Measurements from ENCODE around the gene CEACAM8. TPM values are rescaled to one million over a fixed set of nuclear protein-coding genes. Genes with fewer than 3 reads are reported as not detected.
"Not testable (repeated sequence)": the region's sequence is repeated elsewhere in the genome, so short reads cannot be mapped to it uniquely, and the experiment has no call there.

CEACAM8 gene
- total RNA-seq = 1 to 10 TPM in 1 of 2 donors, under 1 TPM in 1; 0.16 to 2.6 TPM
- polyA plus RNA-seq (ENCODE audit: insufficient read length in 6 of 6) = under 1 TPM; 0.14 to 0.70 (median 0.36) TPM
- long read RNA-seq, donor 1 = 0 reads
- long read RNA-seq, donor 2 = 0 reads
- long read RNA-seq, donor 3 = 0 reads
- long read RNA-seq, donor 4, partial matches to known transcripts = 0 of 1 reads
- long read RNA-seq, donor 4, other reads (novel, unspliced or antisense) = 0 of 1 reads
- long read RNA-seq, donor 5 = 0 reads
- long read RNA-seq, donor 6 = 0 reads
- long read RNA-seq, donor 7 = 0 reads
- long read RNA-seq, donor 8 = 0 reads
- long read RNA-seq, donor 9 = 0 reads
- long read RNA-seq, donor 10 = 0 reads
- long read RNA-seq, donor 11 = 0 reads
- long read RNA-seq, donor 12 = 0 reads

DNA sequence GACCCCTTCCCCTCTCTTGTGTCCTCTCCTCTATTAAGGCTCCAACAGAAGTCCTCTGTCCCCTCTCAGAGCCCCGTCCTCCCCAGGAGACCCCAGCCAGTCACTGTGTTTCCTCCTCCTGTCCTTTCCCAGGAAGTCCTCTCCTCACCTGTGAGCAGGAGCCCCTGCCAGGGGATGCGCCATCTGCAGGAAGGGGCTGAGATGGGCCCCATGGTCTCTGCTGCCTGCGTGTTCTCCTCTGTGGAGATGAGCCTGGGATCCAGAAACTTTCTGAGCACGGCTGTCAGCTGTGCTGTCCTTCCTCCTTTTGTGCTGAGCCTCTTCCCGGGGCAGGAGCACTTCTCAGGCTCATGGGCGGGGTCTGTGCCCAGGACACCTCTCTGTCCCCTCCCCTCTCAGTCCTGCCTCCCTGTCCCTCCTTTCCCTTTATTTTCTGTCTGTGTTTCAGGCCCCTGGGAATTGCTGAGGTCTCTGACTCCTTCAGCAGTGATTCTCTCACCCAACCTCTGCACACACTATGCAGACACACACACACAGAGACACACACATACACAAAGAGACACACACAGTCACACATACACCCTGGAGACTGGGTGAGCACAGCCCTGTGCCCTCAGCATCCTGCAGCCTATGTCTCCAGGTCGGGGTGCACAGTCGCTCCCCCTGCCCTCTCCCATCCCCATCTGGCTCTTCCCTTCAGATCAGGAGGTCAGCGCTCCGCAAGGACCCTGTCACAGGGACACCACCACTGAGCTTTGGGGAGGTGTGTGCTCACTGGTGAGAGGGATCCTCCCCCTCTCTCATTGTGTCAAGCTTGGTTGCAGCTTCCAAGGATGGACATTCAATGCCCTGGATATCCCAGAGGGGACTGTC, at the start of gene CEACAM8:
CEACAM8 (minus strand) TSS at position 308 of the 873 bp plus-strand sequence; CDS start at position 212, 96 bp downstream.
- TF ChIP-seq, protein P1, sequence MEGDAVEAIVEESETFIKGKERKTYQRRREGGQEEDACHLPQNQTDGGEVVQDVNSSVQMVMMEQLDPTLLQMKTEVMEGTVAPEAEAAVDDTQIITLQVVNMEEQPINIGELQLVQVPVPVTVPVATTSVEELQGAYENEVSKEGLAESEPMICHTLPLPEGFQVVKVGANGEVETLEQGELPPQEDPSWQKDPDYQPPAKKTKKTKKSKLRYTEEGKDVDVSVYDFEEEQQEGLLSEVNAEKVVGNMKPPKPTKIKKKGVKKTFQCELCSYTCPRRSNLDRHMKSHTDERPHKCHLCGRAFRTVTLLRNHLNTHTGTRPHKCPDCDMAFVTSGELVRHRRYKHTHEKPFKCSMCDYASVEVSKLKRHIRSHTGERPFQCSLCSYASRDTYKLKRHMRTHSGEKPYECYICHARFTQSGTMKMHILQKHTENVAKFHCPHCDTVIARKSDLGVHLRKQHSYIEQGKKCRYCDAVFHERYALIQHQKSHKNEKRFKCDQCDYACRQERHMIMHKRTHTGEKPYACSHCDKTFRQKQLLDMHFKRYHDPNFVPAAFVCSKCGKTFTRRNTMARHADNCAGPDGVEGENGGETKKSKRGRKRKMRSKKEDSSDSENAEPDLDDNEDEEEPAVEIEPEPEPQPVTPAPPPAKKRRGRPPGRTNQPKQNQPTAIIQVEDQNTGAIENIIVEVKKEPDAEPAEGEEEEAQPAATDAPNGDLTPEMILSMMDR (IDR thresholded peaks at IDR 0.05) = no peak
- peak within 1 kb of the TSS in 1 of 2 donors; percentile 41 for H3K27ac ChIP-seq
- H3K36me3 ChIP-seq = no peaks in the 10 kb centered on the region
- intact Hi-C loops (cut with DNase I) = no loop called here
- DNase-seq (peak in 1 of 4 donors; percentile 74), ATAC-seq (no peak)
- H3K4me1 ChIP-seq = peaks cover 0 to 19% of the 10 kb centered on the region in 2 donors
- no peak within 1 kb of the TSS for H3K4me3 ChIP-seq
- H3K27me3 ChIP-seq = peaks cover 0 to 20% of the 10 kb centered on the region in 2 donors
- H3K9me3 ChIP-seq = no peaks in the 10 kb centered on the region

DNA sequence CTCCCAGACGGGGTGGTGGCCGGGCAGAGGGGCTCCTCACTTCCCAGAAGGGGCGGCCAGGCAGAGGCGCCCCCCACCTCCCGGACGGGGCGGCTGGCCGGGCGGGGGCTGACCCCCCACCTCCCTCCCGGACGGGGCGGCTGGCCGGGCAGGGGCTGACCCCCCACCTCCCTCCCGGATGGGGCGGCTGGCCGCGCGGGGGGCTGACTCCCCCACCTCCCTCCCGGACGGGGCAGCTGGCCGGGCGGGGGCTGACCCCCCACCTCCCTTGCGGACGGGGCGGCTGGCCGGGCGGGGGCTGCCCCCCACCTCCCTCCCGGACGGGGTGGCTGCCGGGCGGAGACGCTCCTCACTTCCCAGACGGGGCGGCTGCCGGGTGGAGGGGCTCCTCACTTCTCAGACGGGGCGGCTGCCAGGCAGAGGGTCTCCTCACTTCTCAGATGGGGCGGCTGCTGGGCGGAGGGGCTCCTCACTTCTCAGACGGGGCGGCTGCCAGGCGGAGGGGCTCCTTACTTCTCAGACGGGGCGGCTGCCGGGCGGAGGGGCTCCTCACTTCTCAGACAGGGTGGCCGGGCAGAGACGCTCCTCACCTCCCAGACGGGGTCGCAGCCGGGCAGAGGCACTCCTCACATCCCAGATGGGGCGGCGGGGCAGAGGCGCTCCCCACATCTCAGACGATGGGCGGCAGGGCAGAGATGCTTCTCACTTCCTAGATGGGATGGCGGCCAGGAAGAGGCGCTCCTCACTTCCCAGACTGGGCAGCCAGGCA, 44.8 kb upstream of the CEACAM8 start:
- H3K27ac ChIP-seq; ATAC-seq; H3K36me3 ChIP-seq; DNase-seq; H3K9me3 ChIP-seq; H3K4me1 ChIP-seq; H3K27me3 ChIP-seq; H3K4me3 ChIP-seq; intact Hi-C loops (cut with DNase I): not testable (repeated sequence)

DNA sequence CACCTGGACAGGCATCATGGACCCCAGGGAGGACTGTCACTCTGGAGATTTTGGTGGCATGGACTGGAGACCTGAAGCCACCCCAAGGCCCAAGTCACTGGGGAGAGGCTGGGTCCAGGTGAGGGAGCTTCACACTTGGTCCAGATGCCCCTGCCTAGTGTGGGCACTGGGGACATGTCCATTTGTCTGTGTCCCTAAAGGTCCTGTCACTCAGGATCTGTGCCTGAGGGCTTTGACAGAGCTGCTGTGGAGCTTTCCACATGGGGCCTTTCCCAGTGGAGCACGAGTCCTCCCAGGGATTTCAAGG, 40.5 kb upstream of the CEACAM8 start:
- no peak for DNase-seq
- TF ChIP-seq, protein P1 (IDR thresholded peaks at IDR 0.05) = no peak
- Histone ChIP-seq H3K4me3 (no peak overlapping the region), H3K36me3 (no peaks in the 10 kb centered on the region), H3K27ac (no peak overlapping the region), H3K4me1 (no peaks in the 10 kb centered on the region), H3K9me3 (no peaks in the 10 kb centered on the region), H3K27me3 (no peaks in the 10 kb centered on the region)
- intact Hi-C loops (cut with DNase I) = no loop called here
- ATAC-seq = no peak

DNA sequence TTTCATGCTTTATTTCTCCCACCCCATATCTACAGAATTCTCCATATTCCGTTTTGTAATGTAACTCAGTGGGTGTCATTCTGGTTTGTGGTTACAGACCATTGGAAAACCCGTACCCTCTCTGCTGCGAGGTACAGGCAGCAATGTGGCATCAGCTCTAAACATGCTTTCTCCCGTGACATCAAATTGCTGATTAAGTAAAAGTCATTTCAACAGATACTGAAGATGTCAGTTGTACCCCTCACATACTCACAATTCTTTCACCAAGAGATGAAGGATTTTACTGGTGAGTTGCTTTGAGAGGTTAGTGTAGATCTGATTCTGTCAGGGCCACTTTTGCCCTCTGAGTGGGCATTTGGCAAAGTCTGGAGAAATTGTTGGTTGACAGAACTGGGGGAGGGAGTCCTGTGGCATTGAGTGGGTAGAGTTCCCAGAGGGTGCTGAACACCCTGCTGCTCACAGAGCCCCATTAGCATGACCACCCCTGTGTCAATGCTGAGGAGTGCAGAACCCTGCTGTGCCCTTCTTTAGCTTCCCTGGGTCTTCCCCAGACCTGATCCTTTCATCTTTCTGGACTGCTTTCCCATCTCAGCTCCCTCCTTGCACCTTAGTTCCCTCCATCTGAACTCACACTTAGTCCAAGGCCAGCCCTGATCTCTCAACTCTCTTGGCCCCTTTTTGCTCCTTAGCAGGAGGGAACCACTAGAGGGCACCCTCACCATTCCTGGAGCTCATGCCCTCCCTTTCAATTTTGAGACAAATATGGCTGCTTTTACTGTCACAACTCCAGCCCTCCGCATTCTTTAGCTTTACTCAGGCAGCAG, 39.9 kb upstream of the CEACAM8 start:
- Histone ChIP-seq H3K4me3 (no peak overlapping the region), H3K27ac (no peak overlapping the region), H3K27me3 (no peaks in the 10 kb centered on the region), H3K36me3 (no peaks in the 10 kb centered on the region), H3K9me3 (no peaks in the 10 kb centered on the region), H3K4me1 (no peaks in the 10 kb centered on the region)
- ATAC-seq = peak; percentile 62
- TF ChIP-seq, protein P1 (IDR thresholded peaks at IDR 0.05) = peak; percentile 35 to 62
- DNase-seq = no peak
- intact Hi-C loops (cut with DNase I) = no loop called here

DNA sequence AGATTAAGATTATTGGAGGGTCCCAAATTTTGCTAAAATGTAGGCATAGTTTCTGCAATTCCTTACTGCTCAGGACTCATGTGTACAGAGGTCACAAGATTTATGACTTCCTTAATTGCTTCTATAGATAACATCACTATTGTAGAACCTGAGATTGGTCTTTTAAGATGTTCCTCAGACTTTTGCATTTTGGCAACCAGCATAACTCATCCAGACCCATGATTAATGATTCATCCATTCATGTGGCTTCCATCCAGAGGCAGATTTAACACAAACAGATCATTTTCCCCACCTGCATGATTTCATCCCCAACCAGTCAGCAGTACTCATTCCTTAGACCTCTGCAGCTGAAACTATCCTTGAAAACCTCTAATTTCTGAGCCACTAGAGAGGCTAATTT, 34.5 kb upstream of the CEACAM8 start:
- H3K4me3 ChIP-seq = no peak overlapping the region
- no peaks in the 10 kb centered on the region for H3K9me3 ChIP-seq
- TF ChIP-seq, protein P1 (IDR thresholded peaks at IDR 0.05) = no peak
- DNase-seq (no peak), ATAC-seq (no peak)
- intact Hi-C loops (cut with DNase I) = no loop called here
- H3K27ac ChIP-seq = no peak overlapping the region
- no peaks in the 10 kb centered on the region for H3K36me3 ChIP-seq
- peaks cover 0 to 7% of the 10 kb centered on the region in 2 donors for H3K27me3 ChIP-seq
- H3K4me1 ChIP-seq = no peaks in the 10 kb centered on the region
